Activated naive CD8-positive, alpha-beta T cell (primary cell): ENCODE data around the gene ENPP1.

ENCODE experiments used
- H3K27ac Mint-ChIP-seq: one replicate; pipeline ENCODE4 v1.8.0; 2021; ENCODE audit warnings: mixed read lengths
- H3K27me3 Mint-ChIP-seq: one replicate; pipeline ENCODE4 v1.8.0; 2021; ENCODE audit warnings: mixed read lengths
- H3K36me3 Mint-ChIP-seq: one replicate; pipeline ENCODE4 v1.8.0; 2021; ENCODE audit warnings: mixed read lengths
- H3K4me1 Mint-ChIP-seq: one replicate; pipeline ENCODE4 v1.8.0; 2021; ENCODE audit warnings: low read depth, mixed read lengths
- H3K4me3 Mint-ChIP-seq: one replicate; pipeline ENCODE4 v1.8.0; 2021; ENCODE audit warnings: mild to moderate bottlenecking, mixed read lengths
- H3K9me3 Mint-ChIP-seq: one replicate; pipeline ENCODE4 v1.8.0; 2021; ENCODE audit warnings: low read depth, mixed read lengths

Gene ENPP1

GRCh38 chr6:131917763-131918649 lies 110.2 kb downstream of the ENPP1 start:
- Mint-ChIP-seq H3K27me3 (peaks cover 22% of the 10 kb centered on the region), H3K4me3 (no peak overlapping the region), H3K36me3 (no peaks in the 10 kb centered on the region), H3K9me3 (peaks cover 7% of the 10 kb centered on the region), H3K4me1 (peaks cover 12% of the 10 kb centered on the region), H3K27ac (no peak overlapping the region)

- H3K27me3 Mint-ChIP-seq, result peaks cover 18% of the 10 kb centered on the region
- H3K4me3 Mint-ChIP-seq, result no peak overlapping the region
- H3K4me1 Mint-ChIP-seq, result peaks cover 12% of the 10 kb centered on the region
- no peak overlapping the region for H3K27ac Mint-ChIP-seq
- no peaks in the 10 kb centered on the region for H3K36me3 Mint-ChIP-seq
- peaks cover 7% of the 10 kb centered on the region for H3K9me3 Mint-ChIP-seq
Measured at GRCh38 chr6:131918650-131919355, 111.0 kb downstream of the ENPP1 start.

- Mint-ChIP-seq H3K4me1 (peaks cover 12% of the 10 kb centered on the region), H3K9me3 (peaks cover 7% of the 10 kb centered on the region), H3K27me3 (peaks cover 18% of the 10 kb centered on the region), H3K27ac (no peak overlapping the region), H3K36me3 (no peaks in the 10 kb centered on the region), H3K4me3 (no peak overlapping the region)
Measured at GRCh38 chr6:131920656-131921055, 112.8 kb downstream of the ENPP1 start.

- no peak overlapping the region for H3K4me3 Mint-ChIP-seq
- peaks cover 7% of the 10 kb centered on the region for H3K9me3 Mint-ChIP-seq
- H3K36me3 Mint-ChIP-seq, result no peaks in the 10 kb centered on the region
- no peak overlapping the region for H3K27ac Mint-ChIP-seq
- H3K4me1 Mint-ChIP-seq, result no peaks in the 10 kb centered on the region
- H3K27me3 Mint-ChIP-seq, result peaks cover 9% of the 10 kb centered on the region
Measured at GRCh38 chr6:131923356-131923755, 115.5 kb downstream of the ENPP1 start.

GRCh38 chr6:131924881-131925474 lies 117.2 kb downstream of the ENPP1 start:
- Mint-ChIP-seq H3K27ac (no peak overlapping the region), H3K4me1 (no peaks in the 10 kb centered on the region), H3K36me3 (no peaks in the 10 kb centered on the region), H3K9me3 (peaks cover 7% of the 10 kb centered on the region), H3K27me3 (peaks cover 12% of the 10 kb centered on the region), H3K4me3 (no peak overlapping the region)

GRCh38 chr6:131929264-131929663 lies 121.4 kb downstream of the ENPP1 start:
- Mint-ChIP-seq H3K27me3 (peaks cover 9% of the 10 kb centered on the region), H3K27ac (no peak overlapping the region), H3K4me3 (no peak overlapping the region), H3K36me3 (no peaks in the 10 kb centered on the region), H3K9me3 (no peaks in the 10 kb centered on the region), H3K4me1 (no peaks in the 10 kb centered on the region)

GRCh38 chr6:131929976-131930375 lies 122.2 kb downstream of the ENPP1 start:
- Mint-ChIP-seq H3K27ac (no peak overlapping the region), H3K27me3 (peaks cover 9% of the 10 kb centered on the region), H3K4me3 (no peak overlapping the region), H3K4me1 (no peaks in the 10 kb centered on the region), H3K9me3 (no peaks in the 10 kb centered on the region), H3K36me3 (no peaks in the 10 kb centered on the region)

GRCh38 chr6:131931063-131931750 lies 123.4 kb downstream of the ENPP1 start:
- Mint-ChIP-seq H3K4me3 (no peak overlapping the region), H3K27me3 (peaks cover 6% of the 10 kb centered on the region), H3K27ac (no peak overlapping the region), H3K4me1 (no peaks in the 10 kb centered on the region), H3K9me3 (no peaks in the 10 kb centered on the region), H3K36me3 (no peaks in the 10 kb centered on the region)

GRCh38 chr6:131936156-131936555 lies 128.3 kb downstream of the ENPP1 start:
- Mint-ChIP-seq H3K27me3 (peaks cover 6% of the 10 kb centered on the region), H3K4me1 (no peaks in the 10 kb centered on the region), H3K9me3 (no peaks in the 10 kb centered on the region), H3K36me3 (no peaks in the 10 kb centered on the region), H3K4me3 (no peak overlapping the region), H3K27ac (no peak overlapping the region)

- Mint-ChIP-seq H3K4me3 (no peak overlapping the region), H3K36me3 (no peaks in the 10 kb centered on the region), H3K27ac (no peak overlapping the region)
Measured at GRCh38 chr6:131937226-131937625, 129.4 kb downstream of the ENPP1 start.

GRCh38 chr6:131937703-131938631 lies 130.1 kb downstream of the ENPP1 start:
- Mint-ChIP-seq H3K27me3 (peaks cover 6% of the 10 kb centered on the region), H3K4me3 (no peak overlapping the region), H3K9me3 (no peaks in the 10 kb centered on the region), H3K4me1 (no peaks in the 10 kb centered on the region), H3K36me3 (no peaks in the 10 kb centered on the region), H3K27ac (no peak overlapping the region)

More at GRCh38 chr6:131937226-131937625, 129.4 kb downstream of the ENPP1 start:
- no peaks in the 10 kb centered on the region for H3K4me1 Mint-ChIP-seq
- peaks cover 6% of the 10 kb centered on the region for H3K27me3 Mint-ChIP-seq
- no peaks in the 10 kb centered on the region for H3K9me3 Mint-ChIP-seq
